NCI-H1694 (cell line): ENCODE measurements around the gene MS4A18.

Source experiments
- DNase-seq: peaks from one replicate; lab custom pipeline; 2025; lab: John Stamatoyannopoulos, UW

MS4A18 gene

DNA sequence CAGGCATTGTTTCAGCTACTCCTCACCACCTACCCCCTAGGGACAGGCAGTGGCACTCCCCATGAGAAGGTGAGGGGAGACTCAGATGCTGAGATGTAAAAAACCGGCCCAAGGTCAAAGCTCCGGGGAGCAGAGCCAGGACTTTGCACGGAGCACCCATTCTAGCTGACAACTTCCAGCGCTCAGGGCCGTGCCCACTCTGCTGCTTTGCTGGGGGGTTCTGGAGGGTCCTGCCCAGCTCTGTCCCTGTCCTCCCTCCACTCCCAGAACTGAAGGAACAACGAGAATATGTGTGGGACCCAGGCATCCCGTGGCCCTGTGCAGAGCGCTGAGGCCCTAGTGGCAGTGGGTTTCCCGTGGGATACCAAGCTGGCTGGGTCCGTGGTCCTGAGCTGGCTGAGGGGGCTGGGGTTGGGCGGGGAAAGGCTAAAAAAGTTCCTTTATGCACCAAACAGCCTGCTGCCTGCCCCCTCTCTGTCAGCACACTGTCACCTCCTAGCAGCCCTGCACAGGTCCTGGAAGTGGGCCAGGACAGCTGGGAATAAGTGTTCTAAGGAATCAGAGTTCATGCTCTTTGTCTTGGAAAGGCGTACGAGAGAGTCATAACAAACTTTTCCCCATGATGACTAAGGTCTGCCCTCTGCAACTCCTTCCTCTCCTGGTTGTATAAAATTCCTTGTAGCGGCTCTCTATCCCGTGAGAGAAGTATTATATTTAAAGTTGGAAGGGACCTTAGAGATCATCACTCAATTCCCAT, 62.5 kb downstream of the MS4A18 start:
- DNase-seq = peak; percentile 19

DNA sequence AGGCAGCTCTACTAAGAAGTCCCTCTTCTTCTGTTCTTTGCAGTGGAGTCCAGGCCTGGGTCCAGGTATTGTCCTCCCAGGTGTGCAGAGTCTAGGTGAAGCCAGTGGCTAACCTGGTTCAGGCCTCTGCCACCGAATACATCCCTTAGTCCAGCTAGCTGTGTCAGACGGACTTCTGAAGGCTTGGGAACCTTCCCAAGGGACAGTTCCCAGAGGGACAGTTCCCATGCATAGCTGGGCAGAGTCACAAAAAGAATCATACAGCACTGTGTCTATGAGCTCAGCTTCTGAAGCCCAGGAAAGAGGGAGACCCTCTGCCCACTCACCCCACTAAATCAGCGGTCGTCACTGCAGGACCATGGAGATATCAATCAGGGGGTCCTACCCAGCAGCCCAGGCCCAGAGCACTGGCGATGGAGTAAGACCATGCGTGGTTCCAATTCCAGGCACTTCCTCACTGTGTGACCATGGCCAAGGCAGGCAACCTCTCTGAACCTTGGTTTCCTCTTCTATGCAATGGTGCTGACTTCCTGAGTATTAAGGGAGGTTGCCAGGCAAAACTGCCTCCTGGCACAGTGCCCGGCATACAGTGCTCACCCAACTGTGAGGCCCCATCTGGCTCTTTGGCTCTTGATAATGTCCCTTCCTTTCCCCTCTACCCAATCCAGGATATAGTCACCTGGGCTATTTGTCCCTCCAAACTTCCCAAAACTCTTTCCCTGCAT, 64.0 kb downstream of the MS4A18 start:
- peak; percentile 93 for DNase-seq

DNA sequence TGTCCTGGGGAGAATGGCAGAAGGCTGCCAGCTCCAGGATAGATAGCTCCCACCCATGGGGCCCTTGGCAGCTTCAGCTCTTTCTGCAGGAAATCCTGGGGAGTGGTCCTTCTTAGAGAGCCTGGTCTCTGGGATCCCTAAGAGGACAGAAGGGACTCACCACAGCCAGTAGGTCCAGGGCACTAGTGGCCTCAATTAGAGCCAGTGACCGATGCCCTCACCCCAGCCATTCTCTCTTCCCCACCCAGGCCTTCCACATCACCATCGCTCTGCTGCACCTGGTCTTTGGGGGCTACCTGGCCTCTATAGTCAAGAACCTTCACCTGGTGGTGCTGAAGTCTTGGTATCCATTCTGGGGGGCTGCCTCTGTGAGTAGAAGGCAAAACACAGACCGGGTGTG, 66.2 kb downstream of the MS4A18 start:
- DNase-seq = no peak

DNA sequence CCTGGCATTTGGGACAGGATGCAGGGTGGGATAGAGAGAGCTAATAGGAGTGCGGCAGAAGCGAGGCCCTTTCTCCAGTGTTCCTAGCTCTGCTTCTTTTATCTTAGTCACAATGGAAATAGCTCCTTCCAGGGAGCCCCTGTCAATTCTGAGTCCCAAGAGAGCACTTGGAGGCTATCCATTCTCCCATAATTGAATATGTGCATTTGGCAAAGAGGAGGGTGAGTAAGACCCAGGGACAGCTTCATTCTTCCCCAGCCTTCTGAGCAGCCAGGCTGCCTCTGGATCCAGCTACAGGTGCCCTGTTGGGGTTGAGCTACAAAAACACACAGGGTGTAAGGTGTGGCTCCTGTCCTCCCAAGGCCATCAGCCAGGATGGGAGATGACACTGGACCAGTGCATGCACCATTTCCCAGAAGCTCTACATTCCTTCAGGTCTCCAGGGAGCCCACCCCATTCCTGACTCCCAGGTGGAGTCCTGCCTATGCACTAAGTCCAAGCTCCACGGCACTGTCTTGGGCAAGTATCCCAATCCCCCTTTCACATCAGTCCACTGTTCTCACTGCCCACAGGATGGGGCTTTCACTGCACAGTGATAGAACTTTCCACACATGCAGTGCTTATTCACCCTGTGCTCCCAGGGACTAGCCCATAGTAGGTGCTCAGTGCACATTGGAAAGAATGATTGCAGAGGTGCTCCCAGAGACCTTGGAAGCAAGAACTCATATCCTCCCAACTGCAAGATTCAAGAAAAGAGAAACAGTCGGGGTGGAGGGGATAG, 66.8 kb downstream of the MS4A18 start:
- no peak for DNase-seq

DNA sequence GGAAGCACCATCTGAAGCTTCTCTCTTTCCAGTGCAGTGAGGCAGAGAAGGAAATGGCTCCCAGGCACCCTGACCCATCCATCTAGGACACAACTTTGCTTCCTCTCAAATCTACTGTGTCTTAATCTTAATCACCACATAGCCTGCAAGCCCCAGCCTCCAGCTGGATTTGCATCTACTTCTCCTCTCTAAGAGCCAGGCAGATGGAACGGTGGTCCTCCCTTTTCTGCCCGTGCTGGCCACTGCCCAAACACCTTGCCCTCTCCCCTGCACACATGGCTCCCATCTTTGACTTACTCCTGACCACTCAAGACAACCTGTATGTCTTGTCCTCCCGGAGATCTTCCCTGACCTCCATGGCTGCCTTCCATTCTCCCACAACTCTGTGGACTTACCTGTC, 68.0 kb downstream of the MS4A18 start:
- no peak for DNase-seq
